ENCODE results near the gene GABRA6.

GRCh38 chr5:161703528-161703927 is 18.0 kb downstream of the GABRA6 start:
- TF ChIP-seq POLR2A (IDR thresholded peaks at IDR 0.05): no peak
- TF ChIP-seq CTCF (IDR thresholded peaks at IDR 0.05): no peak
